ENCODE results near the gene NFE2L2.
"Not testable (repeated sequence)": the region's sequence is repeated elsewhere in the genome, so short reads cannot be mapped to it uniquely, and the experiment has no call there.

NFE2L2 gene

GRCh38 chr2:177255227-177255601 lies 9.3 kb downstream of the NFE2L2 start:
- DNase-seq, result no peak

GRCh38 chr2:177254433-177255226 lies 9.9 kb downstream of the NFE2L2 start:
- peak in 1 of 2 donors; percentile 46 for DNase-seq

- no peak for DNase-seq
Observed at GRCh38 chr2:177253704-177254103, 10.8 kb downstream of the NFE2L2 start.

GRCh38 chr2:177252808-177253531 lies 11.6 kb downstream of the NFE2L2 start:
- DNase-seq, result no peak

- no peak for DNase-seq
Observed at GRCh38 chr2:177251165-177251542, 13.4 kb downstream of the NFE2L2 start.

- no peak for DNase-seq
Observed at GRCh38 chr2:177250461-177250860, 14.1 kb downstream of the NFE2L2 start.

GRCh38 chr2:177249038-177249437 lies 15.5 kb downstream of the NFE2L2 start:
- DNase-seq, result no peak

GRCh38 chr2:177247693-177248262 lies 16.7 kb downstream of the NFE2L2 start:
- DNase-seq, result no peak

GRCh38 chr2:177246523-177247030 lies 17.9 kb downstream of the NFE2L2 start:
- DNase-seq, result not testable (repeated sequence)

- no peak for DNase-seq
Observed at GRCh38 chr2:177246000-177246399, 18.5 kb downstream of the NFE2L2 start.

GRCh38 chr2:177245010-177245422 lies 19.5 kb downstream of the NFE2L2 start:
- peak in 1 of 2 donors; percentile 43 for DNase-seq

- no peak for DNase-seq
Observed at GRCh38 chr2:177244244-177244771, 20.2 kb downstream of the NFE2L2 start.

GRCh38 chr2:177243476-177243875 lies 21.1 kb downstream of the NFE2L2 start:
- DNase-seq, result no peak

- no peak for DNase-seq
Observed at GRCh38 chr2:177243073-177243472, 21.5 kb downstream of the NFE2L2 start.

- peak; percentile 55 to 57 for DNase-seq
Observed at GRCh38 chr2:177242121-177242987, 22.2 kb downstream of the NFE2L2 start.

GRCh38 chr2:177241711-177242120 lies 22.8 kb downstream of the NFE2L2 start:
- peak in 1 of 2 donors; percentile 40 for DNase-seq

GRCh38 chr2:177239932-177240630 lies 24.4 kb downstream of the NFE2L2 start:
- DNase-seq, result peak; percentile 96 to 98

GRCh38 chr2:177239053-177239452 lies 25.5 kb downstream of the NFE2L2 start:
- DNase-seq, result no peak

- DNase-seq, result no peak
Observed at GRCh38 chr2:177237932-177238331, 26.6 kb downstream of the NFE2L2 start.

- DNase-seq, result no peak
Observed at GRCh38 chr2:177235855-177236437, 28.6 kb downstream of the NFE2L2 start.

GRCh38 chr2:177234267-177234666 lies 30.3 kb downstream of the NFE2L2 start:
- no peak for DNase-seq
